ENCODE results near the gene SYTL5.

Gene SYTL5

DNA sequence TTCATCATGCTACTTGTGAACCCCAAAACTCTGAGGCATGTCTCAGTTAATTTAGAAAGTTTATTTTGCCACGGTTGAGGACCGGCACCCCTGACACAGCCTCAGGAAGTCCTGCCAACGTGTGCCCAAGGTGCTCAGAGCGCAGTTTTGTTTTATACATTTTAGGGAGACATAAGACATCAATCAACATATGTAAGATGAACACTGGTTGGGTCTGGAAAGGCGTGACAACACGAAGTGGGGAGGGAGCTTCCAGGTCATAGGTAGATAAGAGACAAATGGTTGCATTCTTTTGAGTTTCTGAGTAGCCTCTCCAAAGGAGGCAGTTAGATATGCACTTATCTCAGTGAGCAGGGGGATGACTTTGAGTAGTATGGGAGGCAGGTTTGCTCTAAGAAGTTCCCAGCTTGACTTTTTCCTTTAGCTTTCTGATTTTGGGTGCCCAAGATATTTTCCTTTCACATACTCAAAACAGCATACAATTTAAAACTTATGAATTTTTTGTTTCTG lies 98.9 kb downstream of the SYTL5 start:
- Mint-ChIP-seq H3K36me3 (ENCODE audit: low read depth) (peaks cover 5% of the 10 kb centered on the region), H3K27me3 (ENCODE audit: low read depth, poor library complexity) (peaks cover 2% of the 10 kb centered on the region), H3K4me3 (no peak overlapping the region), H3K27ac (no peak overlapping the region), H3K9me3 (peaks cover 35% of the 10 kb centered on the region), H3K4me1 (no peaks in the 10 kb centered on the region)
- TF ChIP-seq CTCF (IDR thresholded peaks at IDR 0.05) = no peak
- no peak for DNase-seq

DNA sequence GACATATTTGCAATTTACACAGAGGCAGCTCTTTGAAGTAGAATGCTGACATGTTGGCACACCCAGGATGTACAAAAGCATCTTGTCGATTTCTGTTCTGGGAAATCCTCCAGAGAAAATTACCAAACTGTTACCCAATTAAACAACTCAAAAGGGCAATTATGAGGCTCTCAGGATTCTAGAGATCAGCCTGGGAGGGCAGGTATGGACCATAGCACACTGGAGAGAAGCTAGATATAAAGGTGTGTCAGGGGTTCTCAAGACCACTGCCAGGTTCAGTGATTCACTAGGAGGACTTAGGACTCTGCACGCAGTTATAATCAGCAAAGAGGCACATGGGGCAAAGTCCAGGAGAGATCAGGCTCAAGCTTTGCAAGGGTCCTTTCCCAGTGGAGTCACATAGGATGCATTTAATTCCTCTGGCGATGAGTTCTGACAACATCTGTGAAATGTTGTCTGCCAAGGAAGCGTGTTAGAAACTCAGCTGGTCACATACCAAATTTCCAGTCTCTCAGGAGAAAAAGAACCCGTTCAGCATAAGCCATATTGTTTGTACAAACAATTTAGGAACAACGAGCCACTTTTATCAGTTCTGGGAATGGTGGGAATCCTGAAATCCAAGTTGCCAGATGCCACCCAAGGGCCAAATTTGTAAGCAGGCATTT lies 100.8 kb downstream of the SYTL5 start:
- Mint-ChIP-seq H3K9me3 (peaks cover 29% of the 10 kb centered on the region), H3K27me3 (ENCODE audit: low read depth, poor library complexity) (peaks cover 2% of the 10 kb centered on the region), H3K4me1 (no peaks in the 10 kb centered on the region), H3K4me3 (no peak overlapping the region), H3K36me3 (ENCODE audit: low read depth) (peaks cover 5% of the 10 kb centered on the region), H3K27ac (no peak overlapping the region)
- DNase-seq = no peak
- no peak for TF ChIP-seq CTCF (IDR thresholded peaks at IDR 0.05)

GRCh38 chrX:38108364-38108763 lies 102.0 kb downstream of the SYTL5 start:
- H3K9me3 Mint-ChIP-seq = peaks cover 19% of the 10 kb centered on the region
- H3K27me3 Mint-ChIP-seq (ENCODE audit: low read depth, poor library complexity) = peaks cover 2% of the 10 kb centered on the region
- no peaks in the 10 kb centered on the region for H3K36me3 Mint-ChIP-seq (ENCODE audit: low read depth)
- TF ChIP-seq CTCF (IDR thresholded peaks at IDR 0.05) = no peak
- no peaks in the 10 kb centered on the region for H3K4me1 Mint-ChIP-seq
- no peak overlapping the region for H3K27ac Mint-ChIP-seq
- no peak for DNase-seq
- no peak overlapping the region for H3K4me3 Mint-ChIP-seq

- Mint-ChIP-seq H3K36me3 (ENCODE audit: low read depth) (no peaks in the 10 kb centered on the region), H3K4me3 (no peak overlapping the region), H3K9me3 (peaks cover 22% of the 10 kb centered on the region), H3K4me1 (no peaks in the 10 kb centered on the region), H3K27ac (no peak overlapping the region), H3K27me3 (ENCODE audit: low read depth, poor library complexity) (peaks cover 2% of the 10 kb centered on the region)
- no peak for TF ChIP-seq CTCF (IDR thresholded peaks at IDR 0.05)
- no peak for DNase-seq
Observed at GRCh38 chrX:38109042-38109898, 102.9 kb downstream of the SYTL5 start.

- no peak overlapping the region for H3K4me3 Mint-ChIP-seq
- no peaks in the 10 kb centered on the region for H3K36me3 Mint-ChIP-seq (ENCODE audit: low read depth)
- peaks cover 2% of the 10 kb centered on the region for H3K27me3 Mint-ChIP-seq (ENCODE audit: low read depth, poor library complexity)
- H3K27ac Mint-ChIP-seq = no peak overlapping the region
- peaks cover 17% of the 10 kb centered on the region for H3K9me3 Mint-ChIP-seq
- no peaks in the 10 kb centered on the region for H3K4me1 Mint-ChIP-seq
- DNase-seq = no peak
- TF ChIP-seq CTCF (IDR thresholded peaks at IDR 0.05) = no peak
Observed at GRCh38 chrX:38110231-38110630, 103.9 kb downstream of the SYTL5 start.
